Mesendoderm (in vitro differentiated cells): ENCODE data around the gene ADCY9.
"Not testable (repeated sequence)": the region's sequence is repeated elsewhere in the genome, so short reads cannot be mapped to it uniquely, and the experiment has no call there.

Source experiments
- DNase-seq: peaks from one replicate; pipeline ENCODE4 v3.0.0; 2013
- H2AK5ac ChIP-seq: 2 replicates; pipeline ENCODE4 v1.6.1; 2013; ENCODE audit warnings: low read length, inconsistent platforms
- H2BK120ac ChIP-seq: 2 replicates; pipeline ENCODE4 v1.6.1; 2013; ENCODE audit warnings: low read depth, mild to moderate bottlenecking, low read length, moderate library complexity, mixed read lengths
- H2BK15ac ChIP-seq: replicated peaks from 2 replicates; pipeline ENCODE4 v1.6.1; 2013; ENCODE audit warnings: low read depth, mild to moderate bottlenecking, moderate library complexity
- H2BK5ac ChIP-seq: 2 replicates; pipeline ENCODE4 v1.6.1; 2013; ENCODE audit warnings: low read length, inconsistent platforms
- H3K18ac ChIP-seq: 2 replicates; pipeline ENCODE4 v1.6.1; 2013; ENCODE audit warnings: mild to moderate bottlenecking, low read length, mixed read lengths
- H3K23ac ChIP-seq: one replicate; pipeline ENCODE4 v1.6.1; 2013; ENCODE audit warnings: low read length
- H3K27ac ChIP-seq: 2 replicates; pipeline ENCODE4 v1.5.1; 2013; ENCODE audit warnings: low read depth, mild to moderate bottlenecking, inconsistent platforms, low read length, moderate library complexity
- H3K27me3 ChIP-seq: 2 replicates; pipeline ENCODE4 v1.6.1; 2013; ENCODE audit warnings: low read length, control low read depth, mild to moderate bottlenecking, inconsistent platforms; ENCODE audit not compliant: insufficient read depth, poor library complexity
- H3K36me3 ChIP-seq: 2 replicates; pipeline ENCODE4 v1.6.1; 2013; ENCODE audit warnings: low read length, inconsistent platforms; ENCODE audit not compliant: control insufficient read depth, insufficient read depth
- H3K4ac ChIP-seq: one replicate; pipeline ENCODE4 v1.6.1; 2013; ENCODE audit warnings: low read depth, mild to moderate bottlenecking, low read length, moderate library complexity
- H3K4me1 ChIP-seq: 2 replicates; pipeline ENCODE4 v1.6.1; 2013; ENCODE audit warnings: low read depth, low read length, inconsistent platforms; ENCODE audit not compliant: control insufficient read depth
- H3K4me2 ChIP-seq: 2 replicates; pipeline ENCODE4 v1.6.1; 2013; ENCODE audit warnings: low read length
- H3K4me3 ChIP-seq: 2 replicates; pipeline ENCODE4 v1.5.1; 2013; ENCODE audit warnings: mild to moderate bottlenecking, low read length
- H3K56ac ChIP-seq: one replicate; pipeline ENCODE4 v1.6.1; 2013; ENCODE audit warnings: low read length
- H3K79me1 ChIP-seq: 2 replicates; pipeline ENCODE4 v1.6.1; 2013; ENCODE audit warnings: low read length, inconsistent platforms
- H3K79me2 ChIP-seq: 2 replicates; pipeline ENCODE4 v1.6.1; 2013; ENCODE audit warnings: mild to moderate bottlenecking, low read length; ENCODE audit not compliant: control insufficient read depth, insufficient read depth
- H3K9ac ChIP-seq: 2 replicates; pipeline ENCODE4 v1.6.1; 2013; ENCODE audit warnings: low read length, inconsistent platforms
- H4K5ac ChIP-seq: one replicate; pipeline ENCODE4 v1.6.1; 2013; ENCODE audit warnings: low read length
- H4K8ac ChIP-seq: one replicate; pipeline ENCODE4 v1.6.1; 2013; ENCODE audit warnings: low read depth, mild to moderate bottlenecking, control low read depth, low read length, moderate library complexity
- WGBS: extraction: QIAGEN DNeasy Blood & Tissue Kit; methylation state at CpG from one replicate; pipeline ENCODE4 v1.1.7; 2013; ENCODE audit warnings: low lambda C conversion rate, missing lambda C conversion rate; ENCODE audit not compliant: insufficient coverage; ENCODE audit errors: extremely low coverage; 5-methylcytosine and 5-hydroxymethylcytosine counted together

ADCY9 gene

DNA sequence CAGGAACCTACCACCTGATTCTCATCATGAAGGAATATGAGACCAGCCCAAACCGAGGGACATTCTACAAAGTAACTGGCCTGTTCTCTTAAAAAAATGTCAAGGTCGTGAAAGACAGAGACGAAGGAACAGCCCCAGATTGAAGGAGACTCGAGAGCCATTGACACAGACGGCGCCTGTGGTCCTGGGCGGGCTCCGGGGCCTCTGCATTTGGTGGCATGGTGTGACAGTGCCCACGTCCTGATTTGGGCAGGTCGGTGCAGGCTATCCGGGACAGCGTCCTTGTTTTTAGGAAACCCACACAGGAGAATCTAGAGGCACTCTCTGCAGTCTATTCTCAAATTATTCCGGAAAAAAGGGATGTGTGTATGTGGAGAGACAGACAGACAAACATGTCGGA is 64.1 kb downstream of the ADCY9 start:
- Histone ChIP-seq H3K4me2 (no peak overlapping the region), H3K4ac (no peak overlapping the region), H3K36me3 (no peaks in the 10 kb centered on the region), H2BK15ac (no peak overlapping the region), H4K5ac (no peak overlapping the region), H3K18ac (no peak overlapping the region), H3K4me3 (no peak overlapping the region), H3K23ac (no peak overlapping the region), H4K8ac (no peak overlapping the region), H3K27ac (no peak overlapping the region), H3K9ac (no peak overlapping the region), H3K79me1 (no peaks in the 10 kb centered on the region), H3K56ac (no peak overlapping the region), H3K4me1 (no peaks in the 10 kb centered on the region), H2AK5ac (no peak overlapping the region), H3K27me3 (no peaks in the 10 kb centered on the region), H2BK120ac (no peak overlapping the region), H3K79me2 (no peaks in the 10 kb centered on the region), H2BK5ac (no peak overlapping the region)
- DNase-seq, result no peak
- no CpG with 5 or more reads among the region's 14 CpGs for WGBS

DNA sequence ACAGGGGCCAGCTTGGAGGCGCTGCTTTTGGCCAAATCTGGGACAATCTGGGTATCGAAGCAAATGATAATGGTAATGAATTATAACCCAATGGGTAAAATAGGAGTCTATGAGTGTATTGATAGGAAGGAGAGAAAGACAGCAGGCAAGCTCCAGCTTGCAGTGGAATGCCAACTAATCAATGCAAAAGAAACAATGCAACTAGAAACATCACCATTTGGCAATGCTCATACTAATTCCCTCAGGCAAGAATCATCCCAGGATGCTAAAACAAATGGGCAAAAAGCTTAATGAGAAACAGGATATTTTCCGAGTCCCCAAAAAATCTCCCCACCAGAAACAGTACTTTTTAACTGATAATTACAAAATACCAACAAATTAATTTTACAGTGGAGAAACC is 64.7 kb downstream of the ADCY9 start:
- no peak overlapping the region for H2AK5ac ChIP-seq
- H2BK120ac ChIP-seq, result no peak overlapping the region
- H3K79me1 ChIP-seq, result no peaks in the 10 kb centered on the region
- no peak for DNase-seq
- no peak overlapping the region for H3K23ac ChIP-seq
- H3K56ac ChIP-seq, result no peak overlapping the region
- no peaks in the 10 kb centered on the region for H3K79me2 ChIP-seq
- H3K9ac ChIP-seq, result no peak overlapping the region
- no peak overlapping the region for H2BK5ac ChIP-seq
- no peak overlapping the region for H3K18ac ChIP-seq
- no peak overlapping the region for H2BK15ac ChIP-seq
- no peak overlapping the region for H3K4ac ChIP-seq
- H4K5ac ChIP-seq, result no peak overlapping the region
- no peaks in the 10 kb centered on the region for H3K27me3 ChIP-seq
- WGBS, result no CpG with 5 or more reads among the region's 3 CpGs
- H3K4me1 ChIP-seq, result no peaks in the 10 kb centered on the region
- H3K27ac ChIP-seq, result no peak overlapping the region
- no peak overlapping the region for H3K4me2 ChIP-seq
- H3K36me3 ChIP-seq, result no peaks in the 10 kb centered on the region
- H3K4me3 ChIP-seq, result no peak overlapping the region
- no peak overlapping the region for H4K8ac ChIP-seq

DNA sequence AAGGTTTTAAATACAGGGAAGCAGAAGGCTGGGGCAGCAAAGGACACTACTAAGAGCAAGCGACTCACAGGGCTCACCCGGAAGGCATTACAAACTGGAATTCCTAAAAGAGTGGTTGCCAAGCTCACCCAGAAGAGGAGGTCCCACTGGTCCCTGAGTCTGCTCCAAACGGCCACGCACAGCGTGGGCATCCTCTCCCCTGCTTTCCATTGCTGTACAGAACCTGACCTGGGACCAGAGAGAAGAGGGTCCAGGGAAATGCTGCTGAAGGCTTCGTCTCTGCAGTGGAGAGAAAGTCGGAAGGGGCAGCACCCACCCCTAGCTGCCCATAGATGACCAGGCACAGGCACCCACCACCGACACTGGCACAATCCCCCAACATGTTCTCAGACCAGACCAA is 67.2 kb downstream of the ADCY9 start:
- no peak overlapping the region for H2BK120ac ChIP-seq
- no peak overlapping the region for H3K56ac ChIP-seq
- H3K4me1 ChIP-seq, result no peaks in the 10 kb centered on the region
- no peak overlapping the region for H2AK5ac ChIP-seq
- no peak overlapping the region for H4K8ac ChIP-seq
- H3K27me3 ChIP-seq, result no peaks in the 10 kb centered on the region
- WGBS, result no CpG with 5 or more reads among the region's 8 CpGs
- no peak overlapping the region for H3K18ac ChIP-seq
- no peak overlapping the region for H3K4ac ChIP-seq
- H3K23ac ChIP-seq, result no peak overlapping the region
- no peaks in the 10 kb centered on the region for H3K79me1 ChIP-seq
- no peaks in the 10 kb centered on the region for H3K36me3 ChIP-seq
- H3K79me2 ChIP-seq, result no peaks in the 10 kb centered on the region
- no peak overlapping the region for H2BK15ac ChIP-seq
- no peak overlapping the region for H3K27ac ChIP-seq
- no peak for DNase-seq
- H3K4me2 ChIP-seq, result no peak overlapping the region
- H2BK5ac ChIP-seq, result no peak overlapping the region
- no peak overlapping the region for H4K5ac ChIP-seq
- H3K9ac ChIP-seq, result no peak overlapping the region
- no peak overlapping the region for H3K4me3 ChIP-seq

DNA sequence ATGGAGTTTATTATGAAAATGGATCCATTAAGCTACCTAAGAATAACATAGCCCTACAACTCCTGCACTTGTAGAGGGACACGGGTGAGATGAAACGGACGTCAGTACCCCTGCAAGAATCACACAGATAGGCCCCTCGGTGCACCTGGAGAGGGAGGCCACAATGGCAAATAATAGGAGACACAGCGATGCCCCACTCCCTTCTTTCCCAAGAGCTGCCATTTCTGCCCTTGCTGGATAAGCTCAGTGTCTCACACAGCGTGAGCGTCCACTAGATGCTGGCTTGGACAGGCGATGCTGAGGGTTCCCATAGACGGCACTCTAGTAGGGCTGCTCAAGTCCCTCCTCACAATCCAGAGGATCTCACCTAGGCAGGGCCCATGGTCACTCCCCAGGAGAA is 67.8 kb downstream of the ADCY9 start:
- Histone ChIP-seq H3K27me3 (no peaks in the 10 kb centered on the region), H3K18ac (no peak overlapping the region), H3K4ac (no peak overlapping the region), H3K4me1 (no peaks in the 10 kb centered on the region), H2BK5ac (no peak overlapping the region), H4K5ac (no peak overlapping the region), H2AK5ac (no peak overlapping the region), H3K23ac (no peak overlapping the region), H3K56ac (no peak overlapping the region), H3K4me3 (no peak overlapping the region), H4K8ac (no peak overlapping the region), H3K9ac (no peak overlapping the region), H2BK15ac (no peak overlapping the region), H3K79me1 (no peaks in the 10 kb centered on the region), H3K4me2 (no peak overlapping the region), H3K79me2 (no peaks in the 10 kb centered on the region), H2BK120ac (no peak overlapping the region), H3K36me3 (no peaks in the 10 kb centered on the region), H3K27ac (no peak overlapping the region)
- DNase-seq, result no peak
- no CpG with 5 or more reads among the region's 9 CpGs for WGBS

DNA sequence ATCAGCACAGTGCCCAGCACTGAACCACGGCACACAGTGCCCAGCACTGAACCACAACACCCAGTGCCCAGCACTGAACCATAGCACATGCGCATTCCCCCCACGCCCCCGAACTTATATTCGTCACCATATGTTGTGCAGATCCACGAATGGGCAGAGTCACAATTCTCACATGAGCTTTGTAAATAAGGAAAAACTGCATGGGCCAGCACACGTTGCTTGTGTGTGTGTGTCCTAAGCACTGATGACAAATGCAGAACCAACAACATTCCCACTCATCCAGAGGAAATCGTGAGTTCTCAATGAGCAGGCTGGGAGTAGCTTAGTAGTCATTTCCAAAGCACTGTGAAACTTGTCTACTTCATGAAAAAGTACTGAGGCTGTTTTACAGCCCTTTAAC is 70.0 kb downstream of the ADCY9 start:
- no CpG with 5 or more reads among the region's 8 CpGs for WGBS
- Histone ChIP-seq H2BK5ac (no peak overlapping the region), H3K4me2 (no peak overlapping the region), H4K8ac (no peak overlapping the region), H3K27me3 (no peaks in the 10 kb centered on the region), H3K4me3 (no peak overlapping the region), H2BK120ac (no peak overlapping the region), H3K4ac (no peak overlapping the region), H3K79me2 (no peaks in the 10 kb centered on the region), H3K9ac (no peak overlapping the region), H3K18ac (no peak overlapping the region), H4K5ac (no peak overlapping the region), H3K79me1 (no peaks in the 10 kb centered on the region), H2BK15ac (no peak overlapping the region), H3K23ac (no peak overlapping the region), H3K56ac (no peak overlapping the region), H3K4me1 (no peaks in the 10 kb centered on the region), H3K27ac (no peak overlapping the region), H3K36me3 (no peaks in the 10 kb centered on the region), H2AK5ac (no peak overlapping the region)
- no peak for DNase-seq

DNA sequence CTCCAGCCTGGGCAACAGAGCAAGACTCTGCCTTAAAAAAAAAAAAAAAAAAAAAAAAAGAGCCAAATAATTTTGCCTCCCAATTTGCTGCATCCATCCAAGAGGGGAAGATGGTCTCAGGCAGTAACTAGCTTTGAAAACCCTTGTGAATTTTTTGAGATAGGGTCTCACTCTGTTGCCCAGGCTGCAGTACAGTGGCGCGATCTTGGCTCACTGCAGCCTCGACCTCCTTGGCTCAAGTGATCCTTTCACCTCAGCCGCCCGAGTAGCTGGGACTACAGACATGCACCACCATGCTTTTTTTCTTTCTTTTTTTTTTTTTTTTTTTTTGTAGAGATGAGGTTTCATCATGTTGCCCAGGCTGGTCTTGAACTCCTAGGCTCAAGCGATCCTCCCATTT is 70.7 kb downstream of the ADCY9 start:
- not testable (repeated sequence) for H3K27ac ChIP-seq, H3K4ac ChIP-seq, DNase-seq, H3K79me1 ChIP-seq, H2BK5ac ChIP-seq, H2BK120ac ChIP-seq, H4K5ac ChIP-seq, H4K8ac ChIP-seq, H3K56ac ChIP-seq, H3K36me3 ChIP-seq, H2BK15ac ChIP-seq, H3K79me2 ChIP-seq, H3K4me3 ChIP-seq, H2AK5ac ChIP-seq, H3K4me2 ChIP-seq, H3K23ac ChIP-seq, H3K27me3 ChIP-seq, H3K9ac ChIP-seq, H3K4me1 ChIP-seq, H3K18ac ChIP-seq
- WGBS, result no CpG with 5 or more reads among the region's 6 CpGs
